HG03064 (cell line): ENCODE results near the gene NCAPD2.
"Not testable (repeated sequence)": the region's sequence is repeated elsewhere in the genome, so short reads cannot be mapped to it uniquely, and the experiment has no call there.

Experiments used
- ATAC-seq: cut with Tn5 transposase; IDR thresholded peaks from one replicate; pipeline ENCODE4 v1.9.1; 2021; ENCODE audit warnings: low read depth; ENCODE audit not compliant: unreplicated experiment

Gene NCAPD2

GRCh38 chr12:6464531-6464930, 29.4 kb upstream of the NCAPD2 start:
- ATAC-seq, result no peak

- ATAC-seq, result no peak
These were observed 28.3 kb upstream of the NCAPD2 start for GRCh38 chr12:6465467-6466183.

- no peak for ATAC-seq
These were observed 27.7 kb upstream of the NCAPD2 start for GRCh38 chr12:6466184-6466573.

GRCh38 chr12:6466751-6467150, 27.2 kb upstream of the NCAPD2 start:
- ATAC-seq, result not testable (repeated sequence)

GRCh38 chr12:6467571-6468282, 26.2 kb upstream of the NCAPD2 start:
- not testable (repeated sequence) for ATAC-seq

GRCh38 chr12:6468283-6468575, 25.7 kb upstream of the NCAPD2 start:
- no peak for ATAC-seq

- ATAC-seq, result no peak
These were observed 24.8 kb upstream of the NCAPD2 start for GRCh38 chr12:6469092-6469491.

- no peak for ATAC-seq
These were observed 24.1 kb upstream of the NCAPD2 start for GRCh38 chr12:6469609-6470374.

- peak; percentile 76 for ATAC-seq
These were observed 23.3 kb upstream of the NCAPD2 start, which contains the start of gene VAMP1 for GRCh38 chr12:6470375-6471163. Gene VAMP1 (minus strand): TSS chr12:6470677. CDS start chr12:6470531, 146 bp downstream.

GRCh38 chr12:6471989-6472360, 21.9 kb upstream of the NCAPD2 start:
- no peak for ATAC-seq

GRCh38 chr12:6472491-6472890, 21.4 kb upstream of the NCAPD2 start:
- no peak for ATAC-seq

- ATAC-seq, result not testable (repeated sequence)
These were observed 18.5 kb upstream of the NCAPD2 start for GRCh38 chr12:6475233-6475975.

- no peak for ATAC-seq
These were observed 17.4 kb upstream of the NCAPD2 start for GRCh38 chr12:6476489-6476888.

GRCh38 chr12:6477601-6478377, 16.1 kb upstream of the NCAPD2 start:
- ATAC-seq, result not testable (repeated sequence)

- ATAC-seq, result no peak
These were observed 15.5 kb upstream of the NCAPD2 start for GRCh38 chr12:6478416-6478815.

GRCh38 chr12:6488240-6488639, 5.7 kb upstream of the NCAPD2 start:
- ATAC-seq, result no peak

- no peak for ATAC-seq
These were observed 4.5 kb upstream of the NCAPD2 start for GRCh38 chr12:6489449-6489848.

- ATAC-seq, result not testable (repeated sequence)
These were observed 3.2 kb upstream of the NCAPD2 start for GRCh38 chr12:6490673-6491072.

GRCh38 chr12:6492838-6493496, 935 bp upstream of the NCAPD2 start, which contains the start of gene MRPL51:
Gene MRPL51 (minus strand): TSS chr12:6493262. CDS start chr12:6493136, 126 bp downstream.
- ATAC-seq, result peak; percentile 61
